Activated CD8-positive, alpha-beta memory T cell treated with anti-CD3 and anti-CD28 coated beads, Interleukin-2, amount 50 U/mL, for 4 hours (primary cell): ENCODE measurements around the gene TNFRSF21.
"Not testable (repeated sequence)": the region's sequence is repeated elsewhere in the genome, so short reads cannot be mapped to it uniquely, and the experiment has no call there.

Experiments used
- DNase-seq: peaks from one replicate; pipeline ENCODE4 v3.0.0-alpha.2; 2020

The TNFRSF21 gene

GRCh38 chr6:47309291-47310130 lies at the start of gene TNFRSF21:
TNFRSF21 (minus strand) TSS chr6:47309905; CDS start chr6:47309511, 394 bp downstream.
- peak; percentile 80 for DNase-seq

GRCh38 chr6:47358440-47359225 lies 48.9 kb upstream of the TNFRSF21 start:
- no peak for DNase-seq

GRCh38 chr6:47357827-47358226 lies 48.1 kb upstream of the TNFRSF21 start:
- no peak for DNase-seq

- no peak for DNase-seq
These were observed 45.8 kb upstream of the TNFRSF21 start for GRCh38 chr6:47355496-47355895.

DNA sequence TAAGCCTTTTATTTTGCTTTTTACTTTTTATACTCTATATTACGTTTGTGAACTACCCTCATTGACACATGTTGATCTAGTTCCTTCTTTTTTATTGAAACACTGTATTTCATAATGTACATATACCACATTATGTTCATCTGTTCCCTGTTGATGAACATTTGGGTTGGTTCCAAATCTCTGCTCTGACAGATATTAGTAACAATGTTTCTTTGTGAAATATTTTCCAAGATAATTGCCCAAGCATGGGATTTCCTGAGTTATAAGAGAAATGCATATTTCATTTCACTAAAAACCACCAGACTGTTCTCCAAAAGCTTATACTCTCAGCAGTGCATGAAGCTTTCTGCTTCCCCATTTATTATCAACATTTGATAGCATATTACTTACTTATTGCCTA lies 44.2 kb upstream of the TNFRSF21 start:
- no peak for DNase-seq

- DNase-seq, result no peak
These were observed 43.3 kb upstream of the TNFRSF21 start for GRCh38 chr6:47352966-47353365.

GRCh38 chr6:47352194-47352920 lies 42.7 kb upstream of the TNFRSF21 start:
- no peak for DNase-seq

DNA sequence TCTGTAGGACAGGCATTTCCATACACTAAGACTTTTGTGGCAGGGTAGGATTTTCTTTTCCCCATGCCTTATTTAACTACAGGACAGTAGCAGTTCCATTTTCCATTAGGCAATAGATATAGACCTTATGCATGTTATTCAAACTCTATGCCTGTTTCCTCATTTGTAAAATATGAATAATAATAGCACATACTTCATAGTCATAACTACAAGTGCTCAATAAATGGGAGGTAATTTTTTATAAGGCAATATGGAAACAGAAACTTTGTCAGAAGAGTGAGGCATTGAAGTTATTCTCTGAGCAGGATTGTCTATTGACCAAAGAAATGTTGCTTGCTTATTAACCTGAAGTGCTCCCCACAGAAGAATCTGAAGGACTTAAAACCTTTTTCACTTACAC lies 41.9 kb upstream of the TNFRSF21 start:
- no peak for DNase-seq

DNA sequence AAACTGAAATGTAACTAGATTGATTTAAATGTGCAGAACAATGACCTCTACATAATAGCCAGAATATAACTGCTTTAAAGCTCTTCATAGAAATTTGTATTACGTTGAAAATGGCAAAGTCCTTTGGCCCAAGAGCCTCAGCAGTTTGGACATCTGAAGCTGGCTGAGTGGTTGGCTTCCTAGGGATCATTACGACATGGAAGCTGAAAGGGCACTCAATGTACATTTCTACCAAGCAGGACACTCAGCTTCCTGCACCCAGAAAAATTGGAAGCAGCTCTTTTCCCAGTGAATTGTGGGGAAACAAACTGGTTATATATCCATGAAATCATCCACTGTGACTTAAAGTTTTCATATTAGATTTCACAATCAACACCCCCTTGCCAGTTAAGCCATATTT lies 40.2 kb upstream of the TNFRSF21 start:
- DNase-seq, result no peak

- DNase-seq, result no peak
These were observed 38.7 kb upstream of the TNFRSF21 start for GRCh38 chr6:47348316-47348863.

GRCh38 chr6:47345761-47346160 lies 36.1 kb upstream of the TNFRSF21 start:
- no peak for DNase-seq

GRCh38 chr6:47344022-47344421 lies 34.3 kb upstream of the TNFRSF21 start:
- DNase-seq, result no peak

- DNase-seq, result no peak
These were observed 33.9 kb upstream of the TNFRSF21 start for GRCh38 chr6:47343600-47343999.

DNA sequence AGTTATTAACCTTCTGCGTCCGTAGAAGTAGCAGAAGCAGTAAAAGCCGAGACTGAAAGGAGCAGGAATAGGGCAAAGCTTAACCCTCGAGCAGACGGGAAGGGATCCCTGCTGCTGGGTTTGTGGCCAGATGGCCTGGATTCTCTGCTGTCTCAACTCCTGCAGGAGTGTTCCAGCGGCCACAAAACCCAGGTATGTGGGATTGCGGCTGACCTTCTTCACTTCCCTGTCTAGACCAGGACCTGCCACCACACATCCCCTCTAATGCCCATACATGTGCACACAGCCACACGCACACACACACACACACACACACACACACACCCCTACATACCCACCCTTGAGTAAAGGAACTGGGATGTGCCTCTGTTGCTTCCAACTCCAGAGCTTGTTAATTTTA lies 33.1 kb upstream of the TNFRSF21 start:
- no peak for DNase-seq

GRCh38 chr6:47337519-47337918 lies 27.8 kb upstream of the TNFRSF21 start:
- DNase-seq, result no peak

GRCh38 chr6:47336334-47336733 lies 26.6 kb upstream of the TNFRSF21 start:
- DNase-seq, result no peak

GRCh38 chr6:47335466-47335865 lies 25.8 kb upstream of the TNFRSF21 start:
- no peak for DNase-seq

GRCh38 chr6:47334334-47334733 lies 24.6 kb upstream of the TNFRSF21 start:
- no peak for DNase-seq

GRCh38 chr6:47328606-47329005 lies 18.9 kb upstream of the TNFRSF21 start:
- DNase-seq, result not testable (repeated sequence)

- not testable (repeated sequence) for DNase-seq
These were observed 18.4 kb upstream of the TNFRSF21 start for GRCh38 chr6:47328139-47328538.

DNA sequence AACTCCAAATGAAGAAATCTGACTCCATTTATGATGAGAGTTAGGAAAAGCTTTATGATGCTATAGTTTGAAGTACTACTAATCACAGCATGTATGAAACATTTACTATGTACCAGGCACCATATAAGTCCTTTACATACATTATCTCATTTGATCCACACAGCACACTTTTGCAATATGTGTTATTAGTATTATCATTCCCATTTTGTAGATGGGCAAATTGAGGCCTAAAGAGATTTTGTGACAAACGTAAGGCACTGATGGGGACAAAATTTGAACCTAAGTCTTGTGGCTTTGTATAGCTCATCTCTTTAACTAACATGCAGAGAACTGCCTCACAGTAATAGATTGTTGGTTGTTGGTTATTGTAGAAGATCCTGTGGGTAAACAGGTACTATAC lies 14.2 kb upstream of the TNFRSF21 start:
- no peak for DNase-seq

DNA sequence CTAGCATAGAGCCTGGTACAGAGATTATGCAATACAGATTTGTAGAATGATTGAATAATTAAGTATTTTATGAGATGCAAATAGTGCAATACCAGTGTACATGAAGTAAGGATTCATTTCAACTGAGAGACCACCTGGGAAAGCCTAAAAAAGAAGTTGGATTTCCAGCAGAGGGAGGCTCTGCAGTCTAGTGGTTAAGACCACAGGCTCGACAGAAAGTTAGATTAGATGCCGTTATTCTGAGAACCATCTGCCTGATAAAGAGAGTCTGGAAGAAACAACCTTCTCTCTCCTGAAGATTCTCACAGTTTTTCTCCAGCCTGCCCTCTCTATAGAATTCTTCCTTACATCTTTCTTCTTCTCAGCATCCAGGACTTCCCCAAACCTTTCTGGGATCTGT lies 13.6 kb upstream of the TNFRSF21 start:
- DNase-seq, result no peak

DNA sequence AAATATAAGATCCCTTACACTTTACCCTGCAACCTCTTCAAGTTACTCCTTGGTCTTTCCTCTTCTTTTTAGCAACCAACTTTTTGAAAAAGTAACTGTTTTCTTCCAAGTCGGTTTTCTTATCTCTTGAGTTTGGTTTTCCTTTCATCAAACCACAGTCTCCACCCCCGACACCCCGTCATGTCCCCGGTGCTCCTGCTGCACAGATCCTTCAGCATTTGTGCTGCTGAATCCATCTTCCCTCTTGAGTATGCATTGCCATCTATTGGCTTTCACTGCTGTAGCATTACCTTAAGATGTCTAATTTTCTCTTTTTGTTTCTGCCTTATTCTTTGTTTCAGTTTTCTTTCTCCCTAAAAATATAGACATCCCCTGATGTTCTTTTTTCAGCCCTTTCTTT lies 11.9 kb upstream of the TNFRSF21 start:
- no peak for DNase-seq
